ENCODE measurements around the gene C10orf71.

- TF ChIP-seq EP300 (conservative IDR thresholded peaks at IDR 0.05; ENCODE audit: poor library complexity, severe bottlenecking) (no peak), CTCF (IDR thresholded peaks at IDR 0.05; ENCODE audit: poor library complexity, severe bottlenecking) (no peak)
Observed at GRCh38 chr10:49289480-49289879, 9.5 kb upstream of the C10orf71 start.

All from neural cell (in vitro differentiated cells).